NOMO-1 treated with dmso at 0.1 percent for 144 hours (cell line): ENCODE measurements around the gene OBI1.

Experiments
- DNase-seq: peaks from one replicate; lab custom pipeline; 2025; ENCODE audit not compliant: unreplicated experiment; lab: John Stamatoyannopoulos, UW

The OBI1 gene

GRCh38 chr13:78658630-78659449, at the start of gene OBI1:
Gene OBI1 (minus strand): TSS chr13:78659155. CDS start chr13:78659120, 35 bp downstream.
- peak; percentile 73 for DNase-seq

- no peak for DNase-seq
These were observed 42.4 kb upstream of the OBI1 start for GRCh38 chr13:78701383-78701782.

- DNase-seq: no peak
These were observed 41.4 kb upstream of the OBI1 start for GRCh38 chr13:78700121-78700910.

GRCh38 chr13:78689011-78689410, 30.1 kb upstream of the OBI1 start:
- no peak for DNase-seq

- no peak for DNase-seq
These were observed 27.5 kb upstream of the OBI1 start for GRCh38 chr13:78686461-78686860.

GRCh38 chr13:78680576-78681350, 21.8 kb upstream of the OBI1 start:
- no peak for DNase-seq

GRCh38 chr13:78680115-78680561, 21.2 kb upstream of the OBI1 start:
- no peak for DNase-seq

GRCh38 chr13:78679329-78679728, 20.4 kb upstream of the OBI1 start:
- DNase-seq: no peak

- DNase-seq: no peak
These were observed 16.2 kb upstream of the OBI1 start for GRCh38 chr13:78675112-78675511.

GRCh38 chr13:78674638-78675037, 15.7 kb upstream of the OBI1 start:
- no peak for DNase-seq

- DNase-seq: no peak
These were observed 3.5 kb upstream of the OBI1 start for GRCh38 chr13:78662467-78662866.

GRCh38 chr13:78660495-78660857, 1.5 kb upstream of the OBI1 start:
- no peak for DNase-seq

- DNase-seq: peak; percentile 4
These were observed 958 bp upstream of the OBI1 start for GRCh38 chr13:78659732-78660494.

GRCh38 chr13:78659450-78659730, 435 bp upstream of the OBI1 start:
- DNase-seq: no peak

- DNase-seq: no peak
These were observed 991 bp downstream of the OBI1 start for GRCh38 chr13:78657699-78658629.

- no peak for DNase-seq
These were observed 3.0 kb downstream of the OBI1 start for GRCh38 chr13:78655906-78656305.

- DNase-seq: no peak
These were observed 3.9 kb downstream of the OBI1 start for GRCh38 chr13:78655007-78655406.

- DNase-seq: no peak
These were observed 6.3 kb downstream of the OBI1 start for GRCh38 chr13:78652651-78653050.

GRCh38 chr13:78650717-78651083, 8.3 kb downstream of the OBI1 start:
- no peak for DNase-seq
